HepG2 (cell line): ENCODE results near the gene AIP. TPM values are rescaled to one million over a fixed set of nuclear protein-coding genes. Genes with fewer than 3 reads are reported as not detected.
A peak's percentile ranks its signal among the peaks of the same experiment; 100 is the strongest.

Source experiments
- CBX1 ChIP-seq: IDR thresholded peaks from one replicate; pipeline ENCODE4 v1.6.1; 2016; ENCODE audit warnings: antibody characterized with exemption, low read depth
- FOXM1 ChIP-seq: sonication (generic); formaldehyde crosslinking; IDR thresholded peaks from 2 replicates; pipeline ENCODE4 v1.5.0; 2020; ENCODE audit warnings: missing genetic modification reagents
- KAT7 ChIP-seq: IDR thresholded peaks from 2 replicates; pipeline ENCODE4 v1.6.1; 2018; ENCODE audit warnings: borderline replicate concordance, missing compliant biosample characterization
- MTF2 ChIP-seq: sonication (generic); formaldehyde crosslinking; IDR thresholded peaks from 2 replicates; pipeline ENCODE4 v1.5.0; 2020; ENCODE audit warnings: missing genetic modification reagents, borderline replicate concordance
- NAIF1 ChIP-seq: sonication (generic); formaldehyde crosslinking; IDR thresholded peaks from 2 replicates; pipeline ENCODE4 v1.5.0; 2020; ENCODE audit warnings: mild to moderate bottlenecking, missing genetic modification reagents, borderline replicate concordance
- RFXAP ChIP-seq: sonication (generic); formaldehyde crosslinking; IDR thresholded peaks from 2 replicates; pipeline ENCODE4 v1.4.0; 2020; ENCODE audit warnings: missing genetic modification reagents, borderline replicate concordance
- TBP ChIP-seq: sonication (generic); formaldehyde crosslinking; IDR thresholded peaks from 2 replicates; pipeline ENCODE4 v1.5.0; 2020; ENCODE audit warnings: missing genetic modification reagents
- TEAD3 ChIP-seq: optimal IDR thresholded peaks from 2 replicates; pipeline ENCODE3; 2016; ENCODE audit warnings: borderline replicate concordance
- YEATS4 ChIP-seq: sonication (generic); formaldehyde crosslinking; IDR thresholded peaks from 2 replicates; pipeline ENCODE4 v1.4.0; 2020; ENCODE audit warnings: missing genetic modification reagents, borderline replicate concordance
- ZMAT3 ChIP-seq: sonication (generic); formaldehyde crosslinking; conservative IDR thresholded peaks from 2 replicates; pipeline ENCODE4 v1.7.0; 2021; ENCODE audit warnings: missing genetic modification reagents
- ZNF292 ChIP-seq: sonication (generic); formaldehyde crosslinking; IDR thresholded peaks from 2 replicates; pipeline ENCODE4 v1.8.1; 2022; ENCODE audit warnings: mild to moderate bottlenecking, low read depth, missing genetic modification reagents, borderline replicate concordance
- ZNF382 ChIP-seq: sonication (generic); formaldehyde crosslinking; IDR thresholded peaks from 2 replicates; pipeline ENCODE4 v1.5.0; 2020; ENCODE audit warnings: missing genetic modification reagents, mild to moderate bottlenecking, borderline replicate concordance
- ZNF660 ChIP-seq: sonication (generic); formaldehyde crosslinking; IDR thresholded peaks from 2 replicates; pipeline ENCODE4 v1.5.1; 2020; ENCODE audit warnings: mild to moderate bottlenecking, low read depth, missing genetic modification reagents, borderline replicate concordance
- ZNF883 ChIP-seq: sonication (generic); formaldehyde crosslinking; IDR thresholded peaks from 2 replicates; pipeline ENCODE4 v1.5.1; 2020; ENCODE audit warnings: mild to moderate bottlenecking, missing genetic modification reagents; ENCODE audit errors: not compliant biosample characterization
- ZNF891 ChIP-seq: sonication (generic); formaldehyde crosslinking; IDR thresholded peaks from 2 replicates; pipeline ENCODE4 v1.5.0; 2020; ENCODE audit warnings: mild to moderate bottlenecking, missing genetic modification reagents
- polyA plus RNA-seq, 8 experiments: library from polyadenylated mRNA; depleted of rRNA in 3 of 8; stranded (reverse) in 7 of 8; unstranded in 1 of 8; fragments of >200 nt; fragmentation: Illumina TruSeq in 4 of 8; extraction: Trizol in 4 of 8; gene quantifications; 2 replicates each; pipeline versions ENCODE4 v1.2.1 to v1.2.3, GENCODE V29; 2011 to 2016; ENCODE audit warnings: low read depth in 4 of 8, missing spikeins in 1 of 8, mixed read lengths in 1 of 8; ENCODE audit not compliant: insufficient read depth in 1 of 8
- total RNA-seq, 5 experiments: library from RNA; depleted of rRNA; stranded (reverse); fragments of >200 nt; fragmentation: Illumina TruSeq; extraction: Trizol; gene quantifications; 2 replicates each; pipeline ENCODE4 v1.2.3, GENCODE V29; 2016; ENCODE audit warnings: low read depth in 1 of 5
- TF ChIP-seq, protein P1 (sequence below): sonication (generic); formaldehyde crosslinking; IDR thresholded peaks from 2 replicates; pipeline ENCODE4 v1.8.1; 2023; ENCODE audit warnings: mild to moderate bottlenecking, missing genetic modification reagents
- TF ChIP-seq, protein P2 (sequence below): sonication (generic); formaldehyde crosslinking; IDR thresholded peaks from 2 replicates; pipeline ENCODE4 v1.4.0; 2020; ENCODE audit warnings: missing genetic modification reagents, low read depth, mild to moderate bottlenecking, borderline replicate concordance
- TF ChIP-seq, protein P3 (sequence below): sonication (generic); formaldehyde crosslinking; IDR thresholded peaks from 2 replicates; pipeline ENCODE4 v1.9.0; 2022; ENCODE audit warnings: missing genetic modification reagents, mild to moderate bottlenecking, borderline replicate concordance
- TF ChIP-seq, protein P4 (sequence below): sonication (generic); formaldehyde crosslinking; conservative IDR thresholded peaks from 2 replicates; pipeline ENCODE4 v1.8.0; 2022; ENCODE audit warnings: missing genetic modification reagents
- TF ChIP-seq, protein P5 (sequence below): IDR thresholded peaks from 2 replicates; pipeline ENCODE4 v1.6.1; 2016; ENCODE audit warnings: missing compliant biosample characterization, missing genetic modification reagents, borderline replicate concordance
- TF ChIP-seq, protein P6 (sequence below): sonication (generic); formaldehyde crosslinking; IDR thresholded peaks from 2 replicates; pipeline ENCODE4 v1.4.0; 2020; ENCODE audit warnings: missing genetic modification reagents; ENCODE audit errors: not compliant biosample characterization

AIP gene
- total and polyA plus RNA-seq, 2 of the 13 experiments (the other 11 are each of a cell fraction or from before 2014, with no cell fraction given), result 51.8 to 110 TPM

DNA sequence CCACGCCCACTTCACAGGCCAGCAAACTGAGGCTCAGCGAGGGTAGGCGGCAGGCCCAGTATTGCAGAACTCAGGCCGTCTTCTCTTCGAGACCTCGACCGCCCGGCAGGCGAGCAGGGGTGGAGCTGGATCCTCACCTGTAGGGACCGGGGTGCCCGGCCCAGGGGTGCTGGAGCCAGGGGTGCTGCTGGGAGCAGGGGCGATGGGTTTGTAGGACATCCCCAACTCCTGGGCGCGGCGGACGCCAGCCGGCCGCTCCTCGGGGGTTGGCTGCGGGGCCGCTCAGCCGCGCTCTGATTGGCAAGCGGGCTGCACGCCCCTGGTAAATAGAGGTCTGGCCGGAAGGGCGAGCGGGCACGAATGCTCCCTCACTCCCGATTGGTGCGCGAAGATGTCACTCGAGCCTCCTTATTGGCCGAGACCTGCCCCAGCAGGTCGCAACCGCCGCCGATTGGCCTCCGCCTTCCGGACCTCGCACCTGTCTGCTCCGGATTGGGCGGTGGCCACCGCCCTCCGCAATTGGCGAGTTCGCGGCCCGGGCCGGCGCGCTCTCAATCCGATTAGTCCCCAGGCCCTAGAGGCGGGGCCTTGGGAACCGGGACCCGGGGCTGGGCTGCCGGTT lies 25.1 kb downstream of the AIP start, which contains the start of gene CDK2AP2 (continued):
- no peak for TF ChIP-seq ZNF292 (CRISPR knock-in tag)
- no peak for TF ChIP-seq TBP (CRISPR knock-in tag)
- TF ChIP-seq ZNF883 (CRISPR knock-in tag), result peak; percentile 27
- peak; percentile 72 for TF ChIP-seq CBX1
- TF ChIP-seq, protein P1, sequence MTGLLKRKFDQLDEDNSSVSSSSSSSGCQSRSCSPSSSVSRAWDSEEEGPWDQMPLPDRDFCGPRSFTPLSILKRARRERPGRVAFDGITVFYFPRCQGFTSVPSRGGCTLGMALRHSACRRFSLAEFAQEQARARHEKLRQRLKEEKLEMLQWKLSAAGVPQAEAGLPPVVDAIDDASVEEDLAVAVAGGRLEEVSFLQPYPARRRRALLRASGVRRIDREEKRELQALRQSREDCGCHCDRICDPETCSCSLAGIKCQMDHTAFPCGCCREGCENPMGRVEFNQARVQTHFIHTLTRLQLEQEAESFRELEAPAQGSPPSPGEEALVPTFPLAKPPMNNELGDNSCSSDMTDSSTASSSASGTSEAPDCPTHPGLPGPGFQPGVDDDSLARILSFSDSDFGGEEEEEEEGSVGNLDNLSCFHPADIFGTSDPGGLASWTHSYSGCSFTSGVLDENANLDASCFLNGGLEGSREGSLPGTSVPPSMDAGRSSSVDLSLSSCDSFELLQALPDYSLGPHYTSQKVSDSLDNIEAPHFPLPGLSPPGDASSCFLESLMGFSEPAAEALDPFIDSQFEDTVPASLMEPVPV (CRISPR knock-in tag), result no peak
- TF ChIP-seq, protein P2, sequence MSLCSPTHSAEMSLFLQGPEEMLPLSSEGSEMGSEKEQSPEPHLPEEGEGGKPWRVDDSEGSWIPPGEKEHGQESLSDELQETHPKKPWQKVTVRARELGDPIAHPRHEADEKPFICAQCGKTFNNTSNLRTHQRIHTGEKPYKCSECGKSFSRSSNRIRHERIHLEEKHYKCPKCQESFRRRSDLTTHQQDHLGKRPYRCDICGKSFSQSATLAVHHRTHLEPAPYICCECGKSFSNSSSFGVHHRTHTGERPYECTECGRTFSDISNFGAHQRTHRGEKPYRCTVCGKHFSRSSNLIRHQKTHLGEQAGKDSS, result no peak
- no peak for TF ChIP-seq YEATS4 (CRISPR knock-in tag)
- TF ChIP-seq ZNF891 (CRISPR knock-in tag), result no peak
- no peak for TF ChIP-seq KAT7 (CRISPR knock-in tag)
- no peak for TF ChIP-seq FOXM1 (CRISPR knock-in tag)
- TF ChIP-seq MTF2 (CRISPR knock-in tag), result no peak; the same call in 1 of the 2 replicates
- TF ChIP-seq ZMAT3 (CRISPR knock-in tag), result 0 out of 2 replicates have a peak, but pooled peaks have one; percentile 15
- TF ChIP-seq, protein P3, sequence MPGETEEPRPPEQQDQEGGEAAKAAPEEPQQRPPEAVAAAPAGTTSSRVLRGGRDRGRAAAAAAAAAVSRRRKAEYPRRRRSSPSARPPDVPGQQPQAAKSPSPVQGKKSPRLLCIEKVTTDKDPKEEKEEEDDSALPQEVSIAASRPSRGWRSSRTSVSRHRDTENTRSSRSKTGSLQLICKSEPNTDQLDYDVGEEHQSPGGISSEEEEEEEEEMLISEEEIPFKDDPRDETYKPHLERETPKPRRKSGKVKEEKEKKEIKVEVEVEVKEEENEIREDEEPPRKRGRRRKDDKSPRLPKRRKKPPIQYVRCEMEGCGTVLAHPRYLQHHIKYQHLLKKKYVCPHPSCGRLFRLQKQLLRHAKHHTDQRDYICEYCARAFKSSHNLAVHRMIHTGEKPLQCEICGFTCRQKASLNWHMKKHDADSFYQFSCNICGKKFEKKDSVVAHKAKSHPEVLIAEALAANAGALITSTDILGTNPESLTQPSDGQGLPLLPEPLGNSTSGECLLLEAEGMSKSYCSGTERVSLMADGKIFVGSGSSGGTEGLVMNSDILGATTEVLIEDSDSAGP (CRISPR knock-in tag), result peak; percentile 65; the same call in 1 of the 2 replicates
- TF ChIP-seq, protein P4, sequence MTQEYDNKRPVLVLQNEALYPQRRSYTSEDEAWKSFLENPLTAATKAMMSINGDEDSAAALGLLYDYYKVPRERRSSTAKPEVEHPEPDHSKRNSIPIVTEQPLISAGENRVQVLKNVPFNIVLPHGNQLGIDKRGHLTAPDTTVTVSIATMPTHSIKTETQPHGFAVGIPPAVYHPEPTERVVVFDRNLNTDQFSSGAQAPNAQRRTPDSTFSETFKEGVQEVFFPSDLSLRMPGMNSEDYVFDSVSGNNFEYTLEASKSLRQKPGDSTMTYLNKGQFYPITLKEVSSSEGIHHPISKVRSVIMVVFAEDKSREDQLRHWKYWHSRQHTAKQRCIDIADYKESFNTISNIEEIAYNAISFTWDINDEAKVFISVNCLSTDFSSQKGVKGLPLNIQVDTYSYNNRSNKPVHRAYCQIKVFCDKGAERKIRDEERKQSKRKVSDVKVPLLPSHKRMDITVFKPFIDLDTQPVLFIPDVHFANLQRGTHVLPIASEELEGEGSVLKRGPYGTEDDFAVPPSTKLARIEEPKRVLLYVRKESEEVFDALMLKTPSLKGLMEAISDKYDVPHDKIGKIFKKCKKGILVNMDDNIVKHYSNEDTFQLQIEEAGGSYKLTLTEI (CRISPR knock-in tag), result no peak
- TF ChIP-seq ZNF382 (CRISPR knock-in tag), result no peak
- TF ChIP-seq, protein P5, sequence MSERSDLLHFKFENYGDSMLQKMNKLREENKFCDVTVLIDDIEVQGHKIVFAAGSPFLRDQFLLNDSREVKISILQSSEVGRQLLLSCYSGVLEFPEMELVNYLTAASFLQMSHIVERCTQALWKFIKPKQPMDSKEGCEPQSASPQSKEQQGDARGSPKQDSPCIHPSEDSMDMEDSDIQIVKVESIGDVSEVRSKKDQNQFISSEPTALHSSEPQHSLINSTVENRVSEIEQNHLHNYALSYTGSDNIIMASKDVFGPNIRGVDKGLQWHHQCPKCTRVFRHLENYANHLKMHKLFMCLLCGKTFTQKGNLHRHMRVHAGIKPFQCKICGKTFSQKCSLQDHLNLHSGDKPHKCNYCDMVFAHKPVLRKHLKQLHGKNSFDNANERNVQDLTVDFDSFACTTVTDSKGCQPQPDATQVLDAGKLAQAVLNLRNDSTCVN, result no peak
- TF ChIP-seq, protein P6, sequence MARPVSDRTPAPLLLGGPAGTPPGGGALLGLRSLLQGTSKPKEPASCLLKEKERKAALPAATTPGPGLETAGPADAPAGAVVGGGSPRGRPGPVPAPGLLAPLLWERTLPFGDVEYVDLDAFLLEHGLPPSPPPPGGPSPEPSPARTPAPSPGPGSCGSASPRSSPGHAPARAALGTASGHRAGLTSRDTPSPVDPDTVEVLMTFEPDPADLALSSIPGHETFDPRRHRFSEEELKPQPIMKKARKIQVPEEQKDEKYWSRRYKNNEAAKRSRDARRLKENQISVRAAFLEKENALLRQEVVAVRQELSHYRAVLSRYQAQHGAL (CRISPR knock-in tag), result no peak
- peak; percentile 65 for TF ChIP-seq RFXAP (CRISPR knock-in tag)
- no peak for TF ChIP-seq ZNF660
- peak; percentile 32; the same call in 1 of the 2 replicates for TF ChIP-seq NAIF1
- no peak for TF ChIP-seq TEAD3 (CRISPR knock-in tag)
